Naive thymus-derived CD8-positive, alpha-beta T cell (primary cell): Measurements from ENCODE around the gene PGA5. TPM values are rescaled to one million over a fixed set of nuclear protein-coding genes. Genes with fewer than 3 reads are reported as not detected.

ENCODE experiments used
- ATAC-seq, 2 donors: fragments of 150-1000 bp; cut with Tn5 transposase in 1 of 2; sonication (Bioruptor Pico), chemical (Tn5 transposase) in 1 of 2; 1 replicate in 1 of 2; 2 replicates in 1 of 2; pipeline ENCODE4 v1.10.0; 2021; ENCODE audit warnings: mild to moderate bottlenecking in 2 of 2, moderate library complexity in 2 of 2
- POLR2A ChIA-PET: fragments of 350-600 bp; sonication (Branson Sonifier 250); formaldehyde crosslinking; loops from one replicate; lab custom pipeline; 2021; ENCODE audit warnings: antibody characterized with exemption; lab: Charles Lee
- DNase-seq, 10 donors: peaks; one replicate each; pipeline versions ENCODE4 v3.0.0 to v3.0.0-alpha.2; 2020 to 2022
- H3K27ac Mint-ChIP-seq, 10 donors: one replicate each; pipeline ENCODE4 v1.8.0; 2020 to 2022; ENCODE audit warnings: mild to moderate bottlenecking in 10 of 10, mixed read lengths in 10 of 10, moderate library complexity in 4 of 10, inconsistent platforms in 1 of 10
- H3K27me3 Mint-ChIP-seq, 5 donors: one replicate each; pipeline ENCODE4 v1.8.0; 2021 to 2022; ENCODE audit warnings: mixed read lengths in 5 of 5
- H3K36me3 Mint-ChIP-seq, 3 donors: one replicate each; pipeline ENCODE4 v1.8.0; 2020 to 2022; ENCODE audit warnings: mixed read lengths in 3 of 3, mild to moderate bottlenecking in 2 of 3, inconsistent platforms in 1 of 3
- H3K4me1 Mint-ChIP-seq, 4 donors: one replicate each; pipeline ENCODE4 v1.8.0; 2021 to 2022; ENCODE audit warnings: mixed read lengths in 4 of 4
- H3K4me3 Mint-ChIP-seq, 10 donors: one replicate each; pipeline ENCODE4 v1.8.0; 2020 to 2022; ENCODE audit warnings: mild to moderate bottlenecking in 10 of 10, mixed read lengths in 10 of 10, moderate library complexity in 6 of 10, inconsistent platforms in 1 of 10
- H3K9me3 Mint-ChIP-seq, 9 donors: one replicate each; pipeline ENCODE4 v1.8.0; 2020 to 2022; ENCODE audit warnings: mixed read lengths in 9 of 9, mild to moderate bottlenecking in 3 of 9, inconsistent platforms in 1 of 9, moderate library complexity in 1 of 9
- polyA plus RNA-seq, 3 donors: library from polyadenylated mRNA; unstranded; fragments of 300-500 nt; fragmentation: Illumina TruSeq; gene quantifications; one replicate each; pipeline ENCODE4 v1.2.3, GENCODE V29; 2021
- total RNA-seq, 8 experiments: library from RNA in 2 of 8; stranded (reverse) in 2 of 8; gene quantifications; one replicate each; pipeline ENCODE4 v1.2.3 and lab custom pipeline; 2021 to 2026

Gene PGA5
- total and polyA plus RNA-seq, 5 experiments from 2014 or later: not detected

DNA sequence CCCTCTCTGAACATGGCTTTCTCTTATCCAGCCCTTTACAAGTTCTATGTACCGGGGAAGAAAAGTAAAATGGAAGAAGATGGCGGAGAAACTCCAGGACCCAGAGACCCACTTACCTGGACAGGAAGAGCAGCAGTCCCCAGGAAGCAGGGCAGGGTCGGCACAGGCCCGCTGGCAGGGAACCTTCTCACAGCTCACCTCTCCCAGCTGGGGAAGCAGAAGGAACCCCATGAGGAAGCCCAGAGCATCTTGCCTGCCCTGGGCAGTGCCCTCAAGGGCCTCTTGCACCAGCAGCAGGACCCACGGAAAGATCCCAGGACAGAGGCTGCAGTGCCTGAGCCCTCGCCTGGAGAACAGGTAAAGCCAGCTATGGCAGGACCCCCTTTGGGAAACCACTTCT lies 23.4 kb downstream of the PGA5 start:
- no peak for DNase-seq
- H3K9me3 Mint-ChIP-seq: no peaks in the 10 kb centered on the region
- ATAC-seq: no peak
- H3K27ac Mint-ChIP-seq: no peak overlapping the region
- H3K27me3 Mint-ChIP-seq: no peaks in the 10 kb centered on the region
- H3K4me3 Mint-ChIP-seq: no peak overlapping the region
- H3K36me3 Mint-ChIP-seq: no peaks in the 10 kb centered on the region
- POLR2A ChIA-PET: no interaction called here
- H3K4me1 Mint-ChIP-seq: no peaks in the 10 kb centered on the region

DNA sequence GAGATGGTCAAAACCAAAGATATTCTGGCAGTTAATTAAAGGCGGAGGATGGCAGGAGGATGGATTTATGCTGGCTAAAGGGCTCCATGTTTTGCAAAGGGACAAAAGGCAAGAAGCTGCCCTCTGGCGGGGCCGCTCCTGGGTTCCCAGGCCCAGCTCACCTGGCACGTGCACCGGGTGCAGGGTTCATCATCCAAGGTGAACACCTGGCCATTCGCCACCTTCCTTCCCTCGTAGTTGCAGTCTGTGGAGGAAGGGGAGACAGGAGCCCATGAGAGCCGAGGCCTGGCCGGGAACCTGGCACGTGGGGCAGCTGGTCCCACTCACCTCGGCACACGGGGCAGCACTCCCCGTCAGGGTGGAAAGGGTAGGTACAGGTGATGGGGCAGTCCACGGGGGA lies 23.8 kb downstream of the PGA5 start:
- no peak for DNase-seq
- Mint-ChIP-seq H3K27me3 (no peaks in the 10 kb centered on the region), H3K4me3 (no peak overlapping the region), H3K4me1 (no peaks in the 10 kb centered on the region), H3K27ac (no peak overlapping the region), H3K9me3 (no peaks in the 10 kb centered on the region), H3K36me3 (no peaks in the 10 kb centered on the region)
- no peak for ATAC-seq
- POLR2A ChIA-PET: no interaction called here

DNA sequence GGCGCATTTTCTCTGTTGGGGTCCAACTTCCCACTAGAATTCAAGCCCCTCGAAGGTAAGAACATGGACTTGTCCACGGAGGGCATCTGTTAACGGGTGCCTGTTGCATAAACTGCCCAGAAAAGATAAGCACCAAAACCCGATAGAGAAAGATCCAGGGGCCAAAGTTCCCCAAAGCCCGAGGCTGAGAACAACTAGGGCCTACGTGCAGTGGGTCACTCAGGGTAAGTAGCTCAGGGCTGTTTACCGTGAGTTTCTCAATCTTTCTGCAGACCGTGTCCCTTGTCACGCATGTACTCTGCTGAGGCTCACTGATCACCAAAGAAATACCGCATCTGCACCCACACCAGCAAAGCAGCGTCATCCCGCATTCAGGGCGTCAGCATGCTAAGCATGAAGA lies 24.4 kb downstream of the PGA5 start:
- Mint-ChIP-seq H3K27me3 (no peaks in the 10 kb centered on the region), H3K27ac (no peak overlapping the region), H3K36me3 (no peaks in the 10 kb centered on the region), H3K9me3 (no peaks in the 10 kb centered on the region), H3K4me1 (no peaks in the 10 kb centered on the region), H3K4me3 (no peak overlapping the region)
- ATAC-seq: no peak
- POLR2A ChIA-PET: no interaction called here
- DNase-seq: no peak

DNA sequence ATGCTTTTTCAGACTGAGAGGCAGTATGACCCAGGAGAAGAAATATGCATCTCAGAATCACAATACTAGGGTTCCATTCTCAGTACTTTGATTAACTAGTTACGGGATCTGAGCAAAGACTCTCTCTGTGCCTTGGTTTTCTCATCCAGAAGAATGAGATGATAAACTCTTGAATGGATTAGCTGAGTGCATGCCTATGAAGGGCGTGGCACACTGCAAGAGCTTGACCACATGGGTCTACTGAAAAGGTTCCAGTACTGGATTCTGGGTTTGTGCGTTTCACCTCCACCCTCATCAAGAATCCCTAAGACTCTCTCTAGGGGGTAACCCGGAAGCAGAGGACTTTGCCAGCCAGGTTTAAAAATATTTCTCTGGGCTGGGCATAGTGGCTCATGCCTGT lies 25.6 kb downstream of the PGA5 start:
- no peak overlapping the region for H3K4me3 Mint-ChIP-seq

DNA sequence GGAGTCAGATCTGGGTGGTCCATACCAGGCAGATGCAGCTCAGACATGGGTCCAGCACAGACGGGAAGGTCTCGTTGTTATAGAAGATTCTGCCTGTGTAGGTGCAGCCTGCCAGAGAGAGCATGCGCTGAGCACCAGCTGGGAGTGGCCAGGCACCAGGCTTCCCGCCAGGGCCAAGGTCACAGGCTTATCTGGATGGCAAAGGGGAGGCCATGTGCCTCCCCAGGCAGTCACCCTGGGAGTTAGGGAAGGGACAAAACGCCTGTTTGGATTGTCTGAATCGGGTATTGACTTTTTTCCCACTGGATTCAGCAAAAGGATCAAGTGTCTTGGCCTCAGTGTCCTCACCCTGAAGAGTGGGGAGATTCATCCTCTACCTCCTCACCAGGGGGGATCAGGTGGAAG lies 26.5 kb downstream of the PGA5 start:
- no peak for ATAC-seq
- POLR2A ChIA-PET: no interaction called here
- DNase-seq: no peak
- Mint-ChIP-seq H3K36me3 (no peaks in the 10 kb centered on the region), H3K9me3 (no peaks in the 10 kb centered on the region), H3K4me3 (no peak overlapping the region), H3K27me3 (peaks cover 0 to 1% (median 0%) of the 10 kb centered on the region in 5 donors), H3K27ac (peak overlapping the region in 2 of 10 donors; percentile 9 to 62), H3K4me1 (no peaks in the 10 kb centered on the region)

More for the DNA sequence above, 25.6 kb downstream of the PGA5 start:
- ATAC-seq (no peak), DNase-seq (no peak)
- Mint-ChIP-seq H3K9me3 (no peaks in the 10 kb centered on the region), H3K36me3 (no peaks in the 10 kb centered on the region), H3K27me3 (peaks cover 0 to 1% (median 0%) of the 10 kb centered on the region in 5 donors), H3K4me1 (no peaks in the 10 kb centered on the region), H3K27ac (no peak overlapping the region)
- POLR2A ChIA-PET: no interaction called here

DNA sequence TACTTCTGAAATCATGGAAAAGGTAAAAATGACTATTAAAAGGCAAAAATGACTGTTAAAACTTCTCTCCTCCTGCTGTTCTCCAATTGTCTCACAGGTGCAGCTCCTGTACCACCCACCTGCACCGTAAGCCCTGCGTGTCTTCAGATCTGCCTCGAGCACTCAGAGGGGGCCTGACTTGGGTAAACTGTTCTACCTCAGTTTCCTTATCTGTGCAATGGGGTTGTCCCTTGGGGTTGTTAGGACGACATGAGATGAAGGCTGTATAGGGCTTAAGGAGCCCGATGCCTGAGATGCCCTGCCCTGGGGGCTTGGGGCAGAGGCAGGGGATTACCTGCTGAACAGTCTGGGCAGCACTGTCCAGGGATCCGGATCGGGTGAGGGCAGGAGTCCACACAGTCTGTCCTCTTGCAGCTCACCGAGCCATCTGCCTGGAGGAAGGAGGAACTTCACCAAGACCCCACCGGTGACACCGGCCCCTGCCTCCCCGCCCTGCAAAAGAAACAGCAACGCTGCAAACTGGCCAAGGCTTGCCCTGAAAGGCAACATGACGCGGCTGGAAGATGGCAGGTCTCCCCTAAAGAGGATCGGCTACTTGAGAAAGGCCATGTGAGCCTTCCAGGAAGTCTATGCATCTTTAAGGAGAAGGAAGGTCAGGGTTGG lies 27.7 kb downstream of the PGA5 start:
- ATAC-seq (no peak), DNase-seq (no peak)
- peaks cover 0 to 1% (median 0%) of the 10 kb centered on the region in 5 donors for H3K27me3 Mint-ChIP-seq
- no peaks in the 10 kb centered on the region for H3K4me1 Mint-ChIP-seq
- no peaks in the 10 kb centered on the region for H3K9me3 Mint-ChIP-seq
- peak overlapping the region in 1 of 10 donors; percentile 75 for H3K27ac Mint-ChIP-seq
- POLR2A ChIA-PET: no interaction called here
- H3K36me3 Mint-ChIP-seq: no peaks in the 10 kb centered on the region
- H3K4me3 Mint-ChIP-seq: no peak overlapping the region

DNA sequence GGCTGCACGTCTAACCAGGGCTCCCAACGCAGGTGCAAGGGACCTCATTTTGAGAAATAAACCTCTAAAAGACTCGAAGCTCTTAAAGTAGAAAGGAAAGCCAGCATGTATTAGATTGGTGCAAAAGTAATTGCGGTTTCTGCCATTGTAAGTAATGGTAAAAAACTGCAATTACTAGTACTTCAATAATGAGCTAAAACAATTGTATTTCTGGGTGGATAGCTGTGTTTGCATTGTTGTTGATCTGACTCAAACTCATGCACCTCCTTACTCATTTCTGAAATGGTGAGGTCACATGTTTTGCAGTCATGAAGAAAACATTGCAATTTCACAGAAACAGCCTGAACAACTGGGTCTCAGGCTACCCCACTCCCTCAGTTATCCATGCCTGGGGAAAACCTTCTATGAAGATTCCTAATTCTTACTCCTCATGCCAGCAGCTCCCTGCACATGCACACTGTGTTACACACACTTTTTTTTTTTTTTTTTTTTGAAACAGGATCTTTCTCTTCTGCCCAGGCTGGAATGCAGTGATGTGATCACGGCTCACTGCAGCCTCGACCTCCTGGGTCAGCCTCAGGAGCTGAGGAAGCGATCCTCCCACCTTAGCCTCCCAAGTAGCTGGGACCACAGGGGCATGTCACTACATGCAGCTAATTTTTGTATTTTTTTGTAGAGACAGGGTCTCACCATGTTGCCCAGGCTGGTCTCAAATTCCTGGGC lies 29.5 kb downstream of the PGA5 start:
- H3K9me3 Mint-ChIP-seq: no peaks in the 10 kb centered on the region
- no peaks in the 10 kb centered on the region for H3K4me1 Mint-ChIP-seq
- no peak overlapping the region for H3K27ac Mint-ChIP-seq
- H3K27me3 Mint-ChIP-seq: peaks cover 0 to 1% (median 0%) of the 10 kb centered on the region in 5 donors
- H3K36me3 Mint-ChIP-seq: no peaks in the 10 kb centered on the region
- no peak overlapping the region for H3K4me3 Mint-ChIP-seq
- POLR2A ChIA-PET: no interaction called here
- DNase-seq: no peak
- ATAC-seq: no peak

DNA sequence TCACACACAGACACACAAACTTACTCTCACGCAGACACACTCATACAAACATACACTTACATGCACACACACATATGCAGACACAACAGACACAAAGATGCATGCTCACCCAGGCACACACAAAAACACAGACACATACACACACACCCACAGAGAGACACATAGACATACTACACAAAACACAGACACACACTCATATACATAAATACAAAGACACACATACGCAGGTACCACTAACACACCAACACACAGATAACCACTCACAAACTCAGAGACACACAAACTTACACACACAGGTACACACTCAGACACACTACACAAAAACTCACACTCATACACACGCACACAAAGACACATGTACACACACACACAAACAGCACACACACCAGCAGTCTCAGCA lies 31.8 kb downstream of the PGA5 start:
- DNase-seq: no peak
- Mint-ChIP-seq H3K4me3 (no peak overlapping the region), H3K27me3 (peaks cover 0 to 1% (median 0%) of the 10 kb centered on the region in 5 donors), H3K27ac (no peak overlapping the region), H3K4me1 (no peaks in the 10 kb centered on the region), H3K36me3 (no peaks in the 10 kb centered on the region), H3K9me3 (no peaks in the 10 kb centered on the region)
- ATAC-seq: no peak
- POLR2A ChIA-PET: no interaction called here

DNA sequence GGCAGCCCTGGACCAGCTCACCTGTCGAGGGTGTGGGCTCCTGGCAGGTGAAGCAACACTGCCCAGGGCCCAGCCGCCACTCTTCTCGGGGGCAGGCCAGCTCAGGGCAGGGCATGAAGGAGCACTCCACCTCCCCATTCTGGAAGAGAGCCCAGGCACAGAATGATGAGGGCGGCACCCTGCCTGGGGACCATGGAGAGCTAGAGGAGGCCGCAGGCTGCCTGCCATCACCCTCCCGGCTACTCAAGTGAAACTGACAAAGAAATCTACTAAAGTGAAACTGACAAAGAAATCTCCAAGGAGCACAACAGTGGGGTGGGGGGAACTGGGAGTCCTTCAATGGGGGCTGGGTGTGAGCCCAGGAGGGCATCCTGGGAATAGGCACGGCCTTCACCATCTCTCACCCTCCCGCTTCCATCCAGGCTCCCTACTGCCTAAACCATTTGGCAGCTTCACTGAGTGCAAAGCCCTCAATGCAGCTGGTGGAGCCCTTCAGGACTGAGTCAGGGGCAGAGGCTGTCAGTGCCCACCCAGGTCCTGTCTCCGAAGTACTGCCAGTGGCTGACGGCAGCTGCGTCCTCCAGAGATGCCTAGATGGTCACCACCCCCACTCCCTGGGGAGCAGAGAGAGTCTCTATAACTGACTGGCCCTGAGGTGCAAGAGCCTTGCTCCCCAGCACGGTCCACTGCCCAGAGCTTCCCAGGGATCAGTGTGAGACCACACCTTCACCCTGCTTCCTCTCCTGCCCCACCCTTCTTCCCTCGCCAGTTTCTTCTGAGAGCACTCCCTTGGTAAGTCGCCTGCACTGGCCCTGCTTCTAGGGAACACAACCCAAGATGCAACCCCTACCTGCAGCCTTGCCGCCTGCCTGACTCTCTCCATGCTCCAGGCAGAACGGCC lies 32.5 kb downstream of the PGA5 start:
- POLR2A ChIA-PET: no interaction called here
- ATAC-seq: no peak
- Mint-ChIP-seq H3K27ac (no peak overlapping the region), H3K4me3 (no peak overlapping the region), H3K36me3 (no peaks in the 10 kb centered on the region), H3K9me3 (no peaks in the 10 kb centered on the region), H3K27me3 (peaks cover 0 to 2% (median 0%) of the 10 kb centered on the region in 5 donors), H3K4me1 (peaks cover 0 to 4% (median 0%) of the 10 kb centered on the region in 4 donors)
- no peak for DNase-seq

DNA sequence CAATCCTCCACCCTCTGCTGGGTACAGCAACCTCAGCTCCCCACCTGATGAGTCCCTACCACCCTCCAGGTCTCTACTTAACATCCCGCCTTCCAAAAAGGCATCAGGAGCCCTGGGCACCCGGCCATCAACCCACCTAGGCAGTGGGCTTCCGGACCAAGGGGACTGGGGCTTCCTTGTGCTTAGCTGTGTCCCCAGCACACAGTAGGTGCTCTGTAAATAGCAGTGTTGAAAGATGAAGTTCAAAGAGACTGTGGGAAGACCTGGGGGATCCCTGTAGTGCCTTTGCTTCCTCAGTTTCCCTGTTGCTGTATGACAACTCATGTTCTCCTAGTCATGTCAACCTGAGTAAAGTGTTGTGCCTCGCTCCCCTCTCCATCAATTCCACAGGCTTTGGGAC lies 33.1 kb downstream of the PGA5 start:
- Mint-ChIP-seq H3K4me1 (peaks cover 0 to 4% (median 0%) of the 10 kb centered on the region in 4 donors), H3K27me3 (peaks cover 0 to 2% (median 0%) of the 10 kb centered on the region in 5 donors), H3K36me3 (no peaks in the 10 kb centered on the region), H3K27ac (peak overlapping the region in 1 of 10 donors; percentile 37), H3K4me3 (no peak overlapping the region), H3K9me3 (no peaks in the 10 kb centered on the region)
- ATAC-seq (no peak), DNase-seq (no peak)
- POLR2A ChIA-PET: no interaction called here

DNA sequence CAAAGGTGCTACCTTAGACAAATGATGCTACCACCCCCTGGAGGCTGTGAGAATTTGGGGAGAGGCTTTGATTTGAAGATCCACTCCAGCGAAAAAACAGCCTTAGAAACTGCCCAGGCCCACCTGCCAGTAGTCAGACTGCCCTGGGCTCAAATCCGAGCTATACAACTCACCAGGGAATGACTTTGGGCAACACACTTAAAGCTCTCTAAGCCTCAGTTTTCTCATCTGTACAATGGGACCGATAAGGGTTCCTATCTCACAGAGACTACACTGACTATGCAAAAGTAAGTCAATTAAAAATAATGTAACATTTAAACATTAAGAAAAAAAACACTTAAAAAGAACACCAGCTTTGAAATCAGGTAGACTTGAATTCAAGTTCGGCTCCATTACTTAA lies 34.2 kb downstream of the PGA5 start:
- H3K27me3 Mint-ChIP-seq: peaks cover 0 to 2% (median 0%) of the 10 kb centered on the region in 5 donors
- POLR2A ChIA-PET: no interaction called here
- no peaks in the 10 kb centered on the region for H3K36me3 Mint-ChIP-seq
- ATAC-seq (no peak), DNase-seq (no peak)
- H3K4me1 Mint-ChIP-seq: peaks cover 0 to 4% (median 0%) of the 10 kb centered on the region in 4 donors
- H3K9me3 Mint-ChIP-seq: no peaks in the 10 kb centered on the region
- H3K27ac Mint-ChIP-seq: no peak overlapping the region
- H3K4me3 Mint-ChIP-seq: no peak overlapping the region

DNA sequence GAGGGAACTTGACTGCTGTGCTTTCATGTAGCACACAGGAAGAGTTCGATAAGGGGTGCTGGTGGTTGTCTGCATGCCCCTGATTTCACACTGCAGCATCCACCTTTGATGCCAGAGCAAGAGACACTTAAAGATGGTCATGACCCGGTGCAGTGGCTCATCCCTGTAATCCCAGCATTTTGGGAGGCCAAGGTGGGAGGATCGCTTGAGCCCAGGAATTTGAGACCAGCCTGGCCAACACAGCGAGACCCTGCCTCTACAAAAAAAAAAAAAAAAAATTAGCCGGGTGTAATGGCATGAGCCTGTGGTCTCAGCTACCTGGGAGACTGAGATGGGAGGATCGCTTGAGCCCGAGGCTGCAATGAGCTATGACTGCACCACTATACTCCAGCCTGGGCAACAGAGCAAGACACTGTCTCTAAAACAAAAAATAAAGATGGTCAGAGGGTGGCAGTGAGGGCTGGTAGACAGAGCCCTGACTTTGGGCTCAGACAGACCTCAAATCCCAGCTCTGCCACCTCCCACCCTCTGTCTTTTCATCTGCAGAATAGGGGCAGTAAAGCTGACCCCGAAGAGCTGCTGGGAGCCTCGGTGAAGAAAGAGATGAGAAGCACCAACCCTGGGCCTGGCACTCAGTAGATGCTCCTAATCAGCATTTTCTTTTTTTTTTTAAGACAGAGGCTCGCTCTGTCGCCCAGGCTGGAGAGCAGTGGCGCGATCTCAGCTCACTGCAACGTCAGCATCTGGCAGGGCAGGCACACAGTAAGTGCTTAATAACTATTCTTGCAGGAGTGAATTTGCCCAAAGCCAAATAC lies 36.4 kb downstream of the PGA5 start:
- H3K27ac Mint-ChIP-seq: no peak overlapping the region
- DNase-seq (no peak), ATAC-seq (no peak)
- peaks cover 0 to 2% (median 0%) of the 10 kb centered on the region in 5 donors for H3K27me3 Mint-ChIP-seq
- H3K36me3 Mint-ChIP-seq: no peaks in the 10 kb centered on the region
- no peaks in the 10 kb centered on the region for H3K9me3 Mint-ChIP-seq
- POLR2A ChIA-PET: no interaction called here
- H3K4me3 Mint-ChIP-seq: no peak overlapping the region
- peaks cover 0 to 5% (median 0%) of the 10 kb centered on the region in 4 donors for H3K4me1 Mint-ChIP-seq
